HCT116 (cell line): ENCODE measurements around the gene FMOD. TPM values are rescaled to one million over a fixed set of nuclear protein-coding genes. Genes with fewer than 3 reads are reported as not detected.

Experiments used
- ATAC-seq: fragments of 200-7000 bp; cut with Tn5 transposase; 2 replicates; pipeline ENCODE4 v1.9.1; 2020; ENCODE audit warnings: mild to moderate bottlenecking, moderate library complexity
- BruUV-seq: library from RNA; stranded (reverse); fragments of 400-500 nt; replicated peaks from 2 replicates; lab custom pipeline; 2021; lab: Mats Ljungman, UMichigan
- CTCF ChIA-PET: fragments of 300-600 bp; sonication (Branson Sonifier 250); formaldehyde crosslinking; loops from one replicate; lab custom pipeline; 2021; ENCODE audit warnings: antibody characterized with exemption; lab: Charles Lee
- POLR2A ChIA-PET: fragments of 300-600, 350-600 bp; sonication (Branson Sonifier 250); formaldehyde crosslinking; loops from one replicate; lab custom pipeline; 2021; ENCODE audit warnings: antibody characterized with exemption; lab: Charles Lee
- RAD21 ChIA-PET, 2 experiments: fragments of 300-600 bp; sonication (Branson Sonifier 250); formaldehyde crosslinking; loops; one replicate each; lab custom pipeline; 2023; ENCODE audit warnings: low total read pairs in 2 of 2; ENCODE audit not compliant: uncharacterized antibody in 2 of 2, unreplicated experiment in 2 of 2, low non-redundant PET in 1 of 2; lab: Charles Lee
- DNase-seq: peaks from one replicate; pipeline ENCODE4 v3.0.0-alpha.2; 2010; ENCODE audit warnings: low read depth, low spot score
- H2AFZ ChIP-seq: fragments of 200-600 bp; shearing (Covaris generic), sonication (generic); 2 replicates; pipeline ENCODE4 v1.6.1; 2017; ENCODE audit warnings: low read depth, mixed run types, mixed read lengths, antibody characterized with exemption, low read length; ENCODE audit not compliant: poor library complexity, severe bottlenecking
- H3K27ac ChIP-seq: 2 replicates; pipeline ENCODE4 v1.5.1; 2012; ENCODE audit warnings: low read depth, low read length
- H3K27me3 ChIP-seq: fragments of 200-600 bp; sonication (generic); 2 replicates; pipeline ENCODE4 v1.6.1; 2016; ENCODE audit warnings: mixed run types, low read length, mixed read lengths; ENCODE audit not compliant: insufficient read depth
- H3K36me3 ChIP-seq, 2 experiments: fragments of 200-500 bp in 1 of 2; fragments of 200-600 bp in 1 of 2; sonication (Bioruptor generic) in 1 of 2; sonication (generic) in 1 of 2; 2 replicates each; pipeline versions ENCODE4 v1.5.1 to v1.6.1; 2014 to 2016; ENCODE audit warnings: low read length in 2 of 2, inconsistent platforms in 1 of 2, mixed read lengths in 1 of 2, mixed run types in 1 of 2; ENCODE audit not compliant: insufficient read depth in 2 of 2, control insufficient read depth in 1 of 2
- H3K4me1 ChIP-seq, 2 experiments: fragments of 200-600 bp in 1 of 2; sonication (generic) in 1 of 2; 2 replicates each; pipeline versions ENCODE4 v1.5.1 to v1.6.1; 2012 to 2017; ENCODE audit warnings: low read length in 2 of 2, inconsistent platforms in 1 of 2, mild to moderate bottlenecking in 1 of 2, mixed read lengths in 1 of 2, mixed run types in 1 of 2, moderate library complexity in 1 of 2; ENCODE audit not compliant: insufficient read depth in 2 of 2, control insufficient read depth in 1 of 2
- H3K4me2 ChIP-seq: fragments of 200-600 bp; sonication (generic); 2 replicates; pipeline ENCODE4 v1.6.1; 2017; ENCODE audit warnings: mixed run types, low read length, mixed read lengths
- H3K4me3 ChIP-seq, 2 experiments: fragments of 200-600 bp in 1 of 2; sonication (generic) in 1 of 2; replicated peaks in 1 of 2; 2 replicates each; pipeline ENCODE4 v1.5.1; 2011 to 2016; ENCODE audit warnings: low read length in 2 of 2, control low read depth in 1 of 2, low read depth in 1 of 2, mild to moderate bottlenecking in 1 of 2, mixed read lengths in 1 of 2, mixed run types in 1 of 2
- H3K79me2 ChIP-seq: fragments of 200-600 bp; sonication (generic); 2 replicates; pipeline ENCODE4 v1.6.1; 2017; ENCODE audit warnings: mild to moderate bottlenecking, mixed run types, low read length, moderate library complexity, mixed read lengths; ENCODE audit not compliant: insufficient read depth
- H3K9ac ChIP-seq: fragments of 200-600 bp; sonication (generic); 2 replicates; pipeline ENCODE4 v1.6.1; 2016; ENCODE audit warnings: low read length, mixed read lengths
- H3K9me2 ChIP-seq: fragments of 200-600 bp; sonication (generic), shearing (Covaris generic); 2 replicates; pipeline ENCODE4 v1.6.1; 2017; ENCODE audit warnings: mixed run types, mild to moderate bottlenecking, moderate library complexity; ENCODE audit not compliant: insufficient read depth
- H3K9me3 ChIP-seq, 2 experiments: fragments of 200-500 bp in 1 of 2; fragments of 200-600 bp in 1 of 2; sonication (Bioruptor generic) in 1 of 2; sonication (generic) in 1 of 2; 2 replicates each; pipeline ENCODE4 v1.6.1; 2014 to 2017; ENCODE audit warnings: low read length in 2 of 2, mixed read lengths in 2 of 2, inconsistent platforms in 1 of 2, low read depth in 1 of 2, mild to moderate bottlenecking in 1 of 2, mixed run types in 1 of 2, moderate library complexity in 1 of 2; ENCODE audit not compliant: control insufficient read depth in 1 of 2, insufficient read depth in 1 of 2
- H4K20me1 ChIP-seq: fragments of 200-600 bp; sonication (generic), shearing (Covaris generic); 2 replicates; pipeline ENCODE4 v1.6.1; 2017; ENCODE audit warnings: mixed run types, mild to moderate bottlenecking, moderate library complexity; ENCODE audit not compliant: insufficient read depth
- ATF3 ChIP-seq: IDR thresholded peaks from 2 replicates; pipeline ENCODE4 v1.6.1; 2012
- CBX3 ChIP-seq: IDR thresholded peaks from 2 replicates; pipeline ENCODE4 v1.6.1; 2012; ENCODE audit warnings: low read depth
- CEBPB ChIP-seq: IDR thresholded peaks from 2 replicates; pipeline ENCODE4 v1.6.1; 2012; ENCODE audit warnings: low read depth
- CTCF ChIP-seq, 3 experiments: fragments of 200-600 bp in 1 of 3; sonication (generic) in 1 of 3; IDR thresholded peaks in 2 of 3; conservative IDR thresholded peaks in 1 of 3; 2 replicates each; pipeline ENCODE4 v1.5.1; 2012 to 2017; ENCODE audit warnings: low read depth in 2 of 3, low read length in 2 of 3, antibody characterized with exemption in 1 of 3, borderline replicate concordance in 1 of 3, control low read depth in 1 of 3, mild to moderate bottlenecking in 1 of 3, mixed read lengths in 1 of 3, mixed run types in 1 of 3, moderate library complexity in 1 of 3; ENCODE audit not compliant: insufficient read depth in 1 of 3
- EGR1 ChIP-seq: IDR thresholded peaks from 2 replicates; pipeline ENCODE4 v1.6.1; 2012; ENCODE audit warnings: low read depth
- ELF1 ChIP-seq: IDR thresholded peaks from 2 replicates; pipeline ENCODE4 v1.6.1; 2012; ENCODE audit warnings: low read depth, borderline replicate concordance
- EZH2phosphoT487 ChIP-seq: fragments of 200-600 bp; IDR thresholded peaks from 2 replicates; pipeline ENCODE4 v1.6.1; 2018; ENCODE audit warnings: antibody characterized with exemption, borderline replicate concordance
- FOSL1 ChIP-seq: IDR thresholded peaks from 2 replicates; pipeline ENCODE4 v1.6.1; 2012; ENCODE audit warnings: low read depth
- JUND ChIP-seq: IDR thresholded peaks from 2 replicates; pipeline ENCODE4 v1.6.1; 2012
- MAX ChIP-seq: IDR thresholded peaks from 2 replicates; pipeline ENCODE4 v1.6.1; 2012
- POLR2A ChIP-seq: IDR thresholded peaks from 2 replicates; pipeline ENCODE4 v1.7.0; 2011; ENCODE audit warnings: borderline replicate concordance; ENCODE audit not compliant: insufficient read depth, insufficient read length; ENCODE audit errors: extremely low read depth
- RAD21 ChIP-seq: IDR thresholded peaks from 2 replicates; pipeline ENCODE4 v1.6.1; 2012; ENCODE audit warnings: low read depth, mild to moderate bottlenecking
- SIN3A ChIP-seq: IDR thresholded peaks from 2 replicates; pipeline ENCODE4 v1.6.1; 2012; ENCODE audit warnings: low read depth
- SP1 ChIP-seq: IDR thresholded peaks from 2 replicates; pipeline ENCODE4 v1.6.1; 2012; ENCODE audit warnings: low read depth
- SRF ChIP-seq: IDR thresholded peaks from 2 replicates; pipeline ENCODE4 v1.6.1; 2012; ENCODE audit warnings: low read depth
- TCF7L2 ChIP-seq: IDR thresholded peaks from 2 replicates; pipeline ENCODE4 v1.7.0; 2011; ENCODE audit warnings: borderline replicate concordance, inconsistent platforms; ENCODE audit not compliant: insufficient read depth, insufficient read length; ENCODE audit errors: extremely low read depth
- YY1 ChIP-seq: IDR thresholded peaks from 2 replicates; pipeline ENCODE4 v1.6.1; 2011; ENCODE audit warnings: low read length, low read depth, moderate library complexity, mild to moderate bottlenecking; ENCODE audit not compliant: insufficient replicate concordance; ENCODE audit errors: extremely low read depth
- ZFX ChIP-seq: fragments of 450-650 bp; IDR thresholded peaks from 2 replicates; pipeline ENCODE4 v1.6.1; 2017
- ZNF274 ChIP-seq: fragments of 200-500 bp; sonication (Bioruptor generic); IDR thresholded peaks from 2 replicates; pipeline ENCODE4 v1.6.1; 2014; ENCODE audit warnings: mild to moderate bottlenecking, low read depth, low read length, inconsistent platforms
- intact Hi-C: fragments of 100-400 bp; cut with micrococcal nuclease; formaldehyde crosslinking; loops from 2 replicates; pipeline ENCODE4 v1.10.0; 2022
- total RNA-seq: library from RNA; stranded (reverse); gene quantifications from one replicate; pipeline ENCODE4 v1.2.1, GENCODE V29; 2021; ENCODE audit not compliant: unreplicated experiment

FMOD gene
- total RNA-seq, 1 experiment from 2014 or later = not detected

GRCh38 chr1:203361945-203362719, 11.2 kb upstream of the FMOD start (continued):
- TF ChIP-seq CEBPB (no peak), YY1 (no peak), POLR2A (no peak), SP1 (no peak), CBX3 (no peak), RAD21 (no peak), SIN3A (no peak), TCF7L2 (no peak), FOSL1 (no peak), ZFX (no peak), ZNF274 (no peak), JUND (no peak)

GRCh38 chr1:203360547-203361185, 9.7 kb upstream of the FMOD start:
- ChIA-PET POLR2A (interaction anchor here (0.6 kb wide), 1 partner anchor 14 kb away, joined by 3 read pairs; no protein-coding TSS in a partner anchor), RAD21 (no interaction called here), CTCF (no interaction called here)
- no peaks in the 10 kb centered on the region for H3K36me3 ChIP-seq
- no peaks in the 10 kb centered on the region for H4K20me1 ChIP-seq
- no peaks in the 10 kb centered on the region for H3K9me3 ChIP-seq
- peaks cover 72% of the 10 kb centered on the region for H3K27me3 ChIP-seq
- DNase-seq (no peak), ATAC-seq (no peak)
- no peaks in the 10 kb centered on the region for H3K9me2 ChIP-seq
- no peak overlapping the region for H3K4me3 ChIP-seq
- H3K9ac ChIP-seq = no peak overlapping the region
- no peak overlapping the region for H3K27ac ChIP-seq
- H2AFZ ChIP-seq = no peak overlapping the region
- intact Hi-C loops = no loop called here
- no peaks in the 10 kb centered on the region for H3K4me1 ChIP-seq
- no peak overlapping the region for H3K4me2 ChIP-seq
- TF ChIP-seq CTCF (IDR thresholded peaks at IDR 0.05 in 2 of 3, conservative IDR thresholded peaks at IDR 0.05 in 1 of 3; ENCODE audit: borderline replicate concordance in 1 of 3, insufficient read depth in 1 of 3, low read depth in 2 of 3, low read length in 2 of 3) = no peak
- TF ChIP-seq POLR2A = no peak
- TF ChIP-seq FOSL1 = no peak
- no peak for TF ChIP-seq MAX
- TF ChIP-seq TCF7L2 = no peak
- TF ChIP-seq ELF1 = no peak
- no peak for TF ChIP-seq EGR1
- no peak for TF ChIP-seq ATF3
- no peak for TF ChIP-seq ZFX
- TF ChIP-seq EZH2phosphoT487 = no peak
- no peak for TF ChIP-seq RAD21
- TF ChIP-seq CEBPB = no peak
- no peak for TF ChIP-seq YY1
- no peak for TF ChIP-seq SIN3A
- no peak for TF ChIP-seq SRF
- no peaks in the 10 kb centered on the region for H3K79me2 ChIP-seq
- BruUV-seq = no TSS peak
